H1 (cell line): ENCODE measurements around the gene STIM1. TPM values are rescaled to one million over a fixed set of nuclear protein-coding genes. Genes with fewer than 3 reads are reported as not detected.

Experiments used
- CTCF ChIA-PET: fragments of 300-600 bp; sonication (Branson Sonifier 250); formaldehyde crosslinking; loops from one replicate; lab custom pipeline; 2021; ENCODE audit not compliant: partially characterized antibody; lab: Charles Lee
- POLR2A ChIA-PET: fragments of 300-600 bp; sonication (Branson Sonifier 250); formaldehyde crosslinking; loops from one replicate; lab custom pipeline; 2021; ENCODE audit warnings: inconsistent platforms; ENCODE audit not compliant: partially characterized antibody; lab: Charles Lee
- DNase-seq, 2 experiments: peaks; one replicate each; pipeline versions ENCODE4 v3.0.0 to v3.0.0-alpha.2; 2010 to 2022; ENCODE audit warnings: low spot score in 2 of 2, low read depth in 1 of 2, mixed read lengths in 1 of 2
- FAIRE-seq: peaks from 2 replicates; lab custom pipeline; 2011; peaks lifted over from hg19 to GRCh38; lab: Jason Lieb, UNC
- H2AFZ ChIP-seq: 2 replicates; pipeline ENCODE4 v1.8.1; 2012; ENCODE audit warnings: low read length, inconsistent platforms
- H2AK5ac ChIP-seq: 2 replicates; pipeline ENCODE4 v1.6.1; 2013; ENCODE audit warnings: low read depth, low read length
- H2BK120ac ChIP-seq: replicated peaks from 2 replicates; pipeline ENCODE3; 2013; ENCODE audit warnings: low read depth, low read length, inconsistent platforms
- H2BK12ac ChIP-seq: 2 replicates; pipeline ENCODE4 v1.6.1; 2013; ENCODE audit warnings: low read depth, low read length
- H2BK15ac ChIP-seq: 2 replicates; pipeline ENCODE4 v1.6.1; 2013; ENCODE audit warnings: low read length
- H2BK20ac ChIP-seq: 2 replicates; pipeline ENCODE4 v1.6.1; 2013; ENCODE audit warnings: low read length
- H2BK5ac ChIP-seq: 2 replicates; pipeline ENCODE4 v1.6.1; 2013; ENCODE audit warnings: low read depth, low read length
- H3K14ac ChIP-seq: 2 replicates; pipeline ENCODE4 v1.6.1; 2013; ENCODE audit warnings: inconsistent platforms; ENCODE audit not compliant: insufficient read length
- H3K18ac ChIP-seq: 2 replicates; pipeline ENCODE4 v1.6.1; 2013; ENCODE audit warnings: low read length; ENCODE audit errors: extremely low read depth
- H3K23ac ChIP-seq: 2 replicates; pipeline ENCODE4 v1.6.1; 2013; ENCODE audit warnings: inconsistent platforms; ENCODE audit not compliant: insufficient read length
- H3K23me2 ChIP-seq: 2 replicates; pipeline ENCODE4 v1.6.1; 2013; ENCODE audit warnings: low read depth, low read length
- H3K27ac ChIP-seq: 2 replicates; pipeline ENCODE4 v1.6.1; 2011; ENCODE audit warnings: low read depth, low read length, inconsistent platforms
- H3K27me3 ChIP-seq, 4 experiments: replicated peaks in 1 of 4; 1 replicate in 1 of 4; 2 replicates in 3 of 4; pipeline versions ENCODE4 v1.6.1 to v1.8.1; 2011 to 2013; ENCODE audit warnings: low read length in 3 of 4, mild to moderate bottlenecking in 3 of 4, inconsistent platforms in 2 of 4, mixed read lengths in 2 of 4, moderate library complexity in 1 of 4; ENCODE audit not compliant: control insufficient read depth in 3 of 4, insufficient read depth in 3 of 4; ENCODE audit errors: extremely low read depth in 1 of 4
- H3K36me3 ChIP-seq, 4 experiments: 2 replicates each; pipeline versions ENCODE4 v1.6.1 to v1.8.1; 2011 to 2013; ENCODE audit warnings: mild to moderate bottlenecking in 4 of 4, low read length in 3 of 4, moderate library complexity in 2 of 4, control low read depth in 1 of 4, inconsistent platforms in 1 of 4; ENCODE audit not compliant: insufficient read depth in 4 of 4, control insufficient read depth in 2 of 4
- H3K4ac ChIP-seq: replicated peaks from 2 replicates; pipeline ENCODE3; 2013; ENCODE audit warnings: low read length, low read depth, mixed read lengths, inconsistent platforms; ENCODE audit not compliant: insufficient read length
- H3K4me1 ChIP-seq, 4 experiments: replicated peaks in 1 of 4; 1 replicate in 1 of 4; 2 replicates in 3 of 4; pipeline versions ENCODE4 v1.6.1 to v1.8.1; 2011 to 2013; ENCODE audit warnings: low read length in 3 of 4, inconsistent platforms in 2 of 4, mixed read lengths in 1 of 4; ENCODE audit not compliant: insufficient read depth in 4 of 4, control insufficient read depth in 3 of 4
- H3K4me2 ChIP-seq, 2 experiments: 2 replicates each; pipeline versions ENCODE4 v1.6.1 to v1.8.1; 2011 to 2013; ENCODE audit warnings: low read depth in 2 of 2, low read length in 2 of 2, control low read depth in 1 of 2, inconsistent platforms in 1 of 2, mild to moderate bottlenecking in 1 of 2; ENCODE audit not compliant: insufficient read depth in 1 of 2
- H3K4me3 ChIP-seq, 4 experiments: fragments of 200-600, 300-600 bp in 1 of 4; sonication (generic), shearing (Covaris generic), sonication (Bioruptor Twin) in 1 of 4; 2 replicates each; pipeline versions ENCODE4 v1.5.1 to v1.8.1; 2011 to 2016; ENCODE audit warnings: low read length in 4 of 4, low read depth in 3 of 4, control low read depth in 2 of 4, inconsistent platforms in 2 of 4, mild to moderate bottlenecking in 2 of 4, mixed read lengths in 1 of 4, moderate library complexity in 1 of 4; ENCODE audit not compliant: insufficient read depth in 2 of 4; ENCODE audit errors: extremely low read depth in 1 of 4
- H3K56ac ChIP-seq: replicated peaks from 2 replicates; pipeline ENCODE3; 2013; ENCODE audit warnings: low read depth, mild to moderate bottlenecking, mixed read lengths, low read length, inconsistent platforms; ENCODE audit not compliant: insufficient read length
- H3K79me1 ChIP-seq: 2 replicates; pipeline ENCODE4 v1.6.1; 2013; ENCODE audit warnings: low read depth, low read length, control low read depth
- H3K79me2 ChIP-seq, 2 experiments: 2 replicates each; pipeline versions ENCODE4 v1.6.1 to v1.8.1; 2012 to 2013; ENCODE audit warnings: low read length in 2 of 2, mild to moderate bottlenecking in 2 of 2, inconsistent platforms in 1 of 2; ENCODE audit not compliant: insufficient read depth in 2 of 2, control insufficient read depth in 1 of 2
- H3K9ac ChIP-seq, 4 experiments: replicated peaks in 1 of 4; 1 replicate in 1 of 4; 2 replicates in 3 of 4; pipeline versions ENCODE4 v1.6.1 to v1.8.1; 2011 to 2013; ENCODE audit warnings: low read depth in 3 of 4, low read length in 3 of 4, control low read depth in 2 of 4, mild to moderate bottlenecking in 2 of 4, moderate library complexity in 2 of 4, inconsistent platforms in 1 of 4; ENCODE audit errors: extremely low read depth in 1 of 4
- H3K9me3 ChIP-seq, 2 experiments: 2 replicates each; pipeline versions ENCODE4 v1.6.1 to v1.8.1; 2012 to 2013; ENCODE audit warnings: mild to moderate bottlenecking in 2 of 2, moderate library complexity in 2 of 2, control low read depth in 1 of 2, inconsistent platforms in 1 of 2, low read depth in 1 of 2, low read length in 1 of 2, mixed read lengths in 1 of 2; ENCODE audit not compliant: insufficient read depth in 2 of 2
- H4K20me1 ChIP-seq, 2 experiments: replicated peaks in 1 of 2; 2 replicates each; pipeline versions ENCODE3 to v1.8.1; 2011 to 2013; ENCODE audit warnings: inconsistent platforms in 2 of 2, low read length in 2 of 2, mild to moderate bottlenecking in 1 of 2; ENCODE audit not compliant: insufficient read depth in 2 of 2, control insufficient read depth in 1 of 2
- H4K5ac ChIP-seq: 2 replicates; pipeline ENCODE4 v1.6.1; 2013; ENCODE audit warnings: low read length, low read depth, mixed read lengths, inconsistent platforms; ENCODE audit not compliant: insufficient read length
- H4K8ac ChIP-seq: 2 replicates; pipeline ENCODE4 v1.8.0; 2013; ENCODE audit warnings: mild to moderate bottlenecking, moderate library complexity, low read length, inconsistent platforms; ENCODE audit not compliant: insufficient read depth; ENCODE audit errors: extremely low read depth
- H4K91ac ChIP-seq: replicated peaks from 2 replicates; pipeline ENCODE3; 2013; ENCODE audit warnings: low read length, mixed read lengths, inconsistent platforms; ENCODE audit not compliant: insufficient read length
- CEBPB ChIP-seq: IDR thresholded peaks from 2 replicates; pipeline ENCODE4 v1.6.1; 2012; ENCODE audit warnings: low read depth, low read length
- CREB1 ChIP-seq: IDR thresholded peaks from 2 replicates; pipeline ENCODE4 v1.6.1; 2012; ENCODE audit warnings: inconsistent platforms
- RAD21 ChIP-seq, 2 experiments: IDR thresholded peaks in 1 of 2; conservative IDR thresholded peaks in 1 of 2; 2 replicates each; pipeline ENCODE4 v1.6.1; 2011; ENCODE audit warnings: low read depth in 2 of 2, low read length in 2 of 2, improper control_type of control experiment in 1 of 2, inconsistent platforms in 1 of 2, mild to moderate bottlenecking in 1 of 2, moderate library complexity in 1 of 2
- RBBP5 ChIP-seq: IDR thresholded peaks from 2 replicates; pipeline ENCODE4 v1.7.1; 2012; ENCODE audit warnings: low read depth, mild to moderate bottlenecking, inconsistent platforms, low read length, moderate library complexity, borderline replicate concordance
- SIX5 ChIP-seq: IDR thresholded peaks from 2 replicates; pipeline ENCODE4 v1.6.1; 2011; ENCODE audit warnings: mild to moderate bottlenecking, low read depth, low read length
- SP2 ChIP-seq: IDR thresholded peaks from 2 replicates; pipeline ENCODE4 v1.6.1; 2012; ENCODE audit warnings: mild to moderate bottlenecking, low read length, inconsistent platforms
- SP4 ChIP-seq: IDR thresholded peaks from 2 replicates; pipeline ENCODE4 v1.6.1; 2012; ENCODE audit warnings: low read length, inconsistent platforms
- USF2 ChIP-seq: IDR thresholded peaks from 2 replicates; pipeline ENCODE4 v1.6.1; 2011; ENCODE audit warnings: low read length, improper control_type of control experiment
- WGBS, 2 experiments: shearing (Covaris generic) in 1 of 2; methylation state at CpG; one replicate each; pipeline versions ENCODE4 v1.1.6 to v1.1.7; 2013 to 2015; ENCODE audit warnings: low lambda C conversion rate in 2 of 2, mixed read lengths in 2 of 2, inconsistent platforms in 1 of 2, low coverage in 1 of 2, missing lambda C conversion rate in 1 of 2; ENCODE audit not compliant: insufficient replicate concordance in 2 of 2, insufficient coverage in 1 of 2, insufficient read length in 1 of 2; ENCODE audit errors: extremely low coverage in 1 of 2, missing lambda C conversion rate in 1 of 2; 5-methylcytosine and 5-hydroxymethylcytosine counted together
- polyA plus RNA-seq, 7 experiments: library from polyadenylated mRNA; depleted of rRNA in 3 of 7; stranded (reverse) in 5 of 7; unstranded in 2 of 7; fragments of >200 nt in 5 of 7; fragments of 200-250 nt in 2 of 7; gene quantifications; 1 replicate in 5 of 7; 2 replicates in 1 of 7; 4 replicates in 1 of 7; pipeline versions ENCODE4 v1.2.1 to v1.2.3, GENCODE V29; 2011 to 2013; ENCODE audit warnings: missing spikeins in 2 of 7, mixed read lengths in 2 of 7
- total RNA-seq: library from RNA; stranded (reverse); fragmentation: NEBNext Ultra II Directional; extraction: Animal tissue kit (Norgen Biotek cat#: 25700); gene quantifications from 2 replicates; pipeline ENCODE4 v1.2.1, GENCODE V29; 2021

STIM1 gene
- total and polyA plus RNA-seq, 2 of the 8 experiments (the other 6 are each of a cell fraction or from before 2014, with no cell fraction given) = 11.1 to 12.2 TPM

GRCh38 chr11:3891751-3892150, 36.3 kb downstream of the STIM1 start:
- no peaks in the 10 kb centered on the region for H3K79me2 ChIP-seq
- 94% methylated on average over 1 of the region's 1 CpG; no CpG with 5 or more reads in 1 of the 2 experiments for WGBS, 2 experiments
- no peak overlapping the region for H4K5ac ChIP-seq
- H3K27me3 ChIP-seq = no peaks in the 10 kb centered on the region
- no peak overlapping the region for H4K91ac ChIP-seq
- no peak overlapping the region for H2BK20ac ChIP-seq
- no peak overlapping the region for H3K23ac ChIP-seq
- no peak overlapping the region for H3K14ac ChIP-seq
- H4K20me1 ChIP-seq = no peaks in the 10 kb centered on the region
- no peak overlapping the region for H3K4me3 ChIP-seq
- H3K56ac ChIP-seq = no peak overlapping the region
- no peak overlapping the region for H3K18ac ChIP-seq
- H2BK120ac ChIP-seq = no peak overlapping the region
- no peak overlapping the region for H2AFZ ChIP-seq
- no peak overlapping the region for H3K4me2 ChIP-seq
- H3K9ac ChIP-seq = no peak overlapping the region
- DNase-seq = no peak
- H3K4ac ChIP-seq = no peak overlapping the region
- no peak overlapping the region for H2BK5ac ChIP-seq
- no peak overlapping the region for H2AK5ac ChIP-seq
- H4K8ac ChIP-seq = no peak overlapping the region
- H3K4me1 ChIP-seq = no peaks in the 10 kb centered on the region
- TF ChIP-seq RBBP5 (no peak), SP4 (no peak), RAD21 (IDR thresholded peaks at IDR 0.05 in 1 of 2, conservative IDR thresholded peaks at IDR 0.05 in 1 of 2; ENCODE audit: low read depth in 2 of 2, low read length in 2 of 2) (no peak), SIX5 (no peak), CEBPB (no peak), USF2 (no peak), CREB1 (no peak), SP2 (no peak)
- H3K9me3 ChIP-seq = no peaks in the 10 kb centered on the region
- H2BK15ac ChIP-seq = no peak overlapping the region
- ChIA-PET CTCF (no interaction called here), POLR2A (interaction anchor here (0.6 kb wide), 1 partner anchor 16 kb away, joined by 3 read pairs; no protein-coding TSS in a partner anchor)
- no peak overlapping the region for H2BK12ac ChIP-seq
- H3K36me3 ChIP-seq = no peaks in the 10 kb centered on the region
- H3K23me2 ChIP-seq = no peaks in the 10 kb centered on the region
- no peak for FAIRE-seq
- no peaks in the 10 kb centered on the region for H3K79me1 ChIP-seq
- H3K27ac ChIP-seq = no peak overlapping the region
